Fibroblast of gingiva (primary cell): ENCODE results near the gene EN1.

Source experiments
- DNase-seq: peaks from one replicate; pipeline ENCODE4 v3.0.0-alpha.2; 2011; ENCODE audit warnings: low read depth

EN1 gene

DNA sequence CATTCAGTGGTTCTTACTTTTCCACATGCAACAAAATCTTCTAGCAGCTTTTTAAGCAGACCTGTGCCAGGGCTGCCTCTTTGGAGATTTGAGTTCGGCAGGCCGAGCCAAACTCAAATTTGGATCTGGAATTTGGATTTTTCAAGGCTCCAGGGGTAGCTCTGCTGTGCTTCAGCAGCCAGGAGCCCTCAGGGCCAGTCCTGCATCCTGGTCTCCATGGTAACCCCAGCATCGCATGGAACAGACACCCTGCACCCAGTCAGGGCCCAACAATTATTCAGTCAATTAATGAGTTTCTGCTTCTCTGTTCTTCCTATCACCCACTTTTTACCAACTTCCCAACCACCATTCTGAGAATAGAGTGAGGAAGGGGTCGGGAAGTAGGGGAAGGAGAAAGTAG is 30.0 kb downstream of the EN1 start:
- DNase-seq: no peak

DNA sequence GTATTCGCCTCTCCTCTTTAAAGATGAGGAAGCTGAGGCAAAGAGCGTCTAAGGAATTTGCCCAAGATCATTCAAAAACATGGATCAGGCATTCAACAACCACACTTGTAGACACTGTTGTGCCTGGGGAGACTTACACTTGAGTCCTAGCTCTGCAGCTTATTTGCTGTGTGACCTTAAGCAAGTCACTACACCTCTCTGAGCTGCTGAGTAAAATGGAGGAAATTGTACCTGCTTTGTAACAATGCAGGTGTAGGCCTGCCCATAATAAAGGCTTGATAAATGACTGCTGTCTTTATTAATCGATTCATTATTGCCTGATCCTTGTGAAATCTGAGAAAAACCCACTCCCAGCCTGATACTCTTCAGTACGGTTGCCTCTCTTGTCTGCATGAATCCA is 30.8 kb downstream of the EN1 start:
- DNase-seq: no peak

DNA sequence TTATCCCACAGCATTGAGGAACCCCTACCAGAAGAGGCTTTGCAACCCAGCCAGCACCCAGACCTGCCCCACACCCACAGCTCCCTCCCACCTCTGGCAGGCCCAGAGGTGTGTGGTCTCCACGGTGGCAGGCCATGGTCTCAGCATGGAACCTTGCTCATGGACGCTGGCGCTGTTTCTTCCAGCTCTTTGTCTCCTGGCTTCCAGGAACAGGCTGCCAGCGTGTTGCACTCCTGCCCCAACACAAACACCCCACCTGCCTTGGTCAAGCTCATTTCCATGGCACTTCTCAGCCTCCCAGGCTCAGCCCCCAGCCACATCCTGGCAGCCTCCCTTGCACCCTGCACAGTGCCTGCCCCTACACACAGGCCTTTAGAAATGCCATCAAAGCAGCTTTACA is 31.7 kb downstream of the EN1 start:
- DNase-seq: no peak

DNA sequence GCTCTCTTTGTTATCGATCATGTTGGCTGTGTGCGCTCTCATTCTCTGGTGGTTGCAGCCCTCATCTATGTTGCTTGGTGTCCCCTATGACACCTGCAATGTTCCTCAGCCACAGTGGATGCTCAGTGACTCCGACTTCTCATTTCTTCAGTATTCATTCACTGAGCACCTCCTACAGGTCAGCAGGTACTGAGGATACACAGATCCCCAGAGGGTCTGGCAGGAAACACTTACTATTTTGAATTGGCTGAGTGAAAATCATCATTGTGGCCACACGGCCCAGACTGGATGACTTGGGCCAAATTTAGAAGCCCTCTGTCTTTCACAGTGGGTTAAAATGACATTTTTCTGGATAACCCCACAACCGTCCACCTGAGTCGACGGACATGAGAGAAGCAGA is 32.1 kb downstream of the EN1 start:
- DNase-seq: no peak

DNA sequence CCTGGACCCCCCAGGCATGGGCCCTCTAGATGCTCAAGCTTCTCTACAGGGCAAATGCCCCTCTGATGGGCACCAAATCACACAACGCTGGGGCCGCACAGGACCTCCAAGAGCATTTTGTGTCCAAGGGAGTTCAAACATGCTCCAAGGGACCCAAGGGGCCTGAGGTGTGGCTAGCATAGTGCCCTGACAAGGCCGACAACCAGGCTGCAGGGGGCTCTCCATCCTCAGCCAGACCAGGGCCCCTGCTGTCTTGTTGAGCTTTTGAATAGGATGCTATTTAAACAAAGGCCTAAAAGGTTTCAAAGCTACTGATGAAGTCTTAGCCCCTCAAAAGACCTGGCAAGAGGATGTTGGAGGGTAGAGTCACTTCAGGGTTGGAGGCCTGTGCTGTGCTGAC is 33.1 kb downstream of the EN1 start:
- no peak for DNase-seq

DNA sequence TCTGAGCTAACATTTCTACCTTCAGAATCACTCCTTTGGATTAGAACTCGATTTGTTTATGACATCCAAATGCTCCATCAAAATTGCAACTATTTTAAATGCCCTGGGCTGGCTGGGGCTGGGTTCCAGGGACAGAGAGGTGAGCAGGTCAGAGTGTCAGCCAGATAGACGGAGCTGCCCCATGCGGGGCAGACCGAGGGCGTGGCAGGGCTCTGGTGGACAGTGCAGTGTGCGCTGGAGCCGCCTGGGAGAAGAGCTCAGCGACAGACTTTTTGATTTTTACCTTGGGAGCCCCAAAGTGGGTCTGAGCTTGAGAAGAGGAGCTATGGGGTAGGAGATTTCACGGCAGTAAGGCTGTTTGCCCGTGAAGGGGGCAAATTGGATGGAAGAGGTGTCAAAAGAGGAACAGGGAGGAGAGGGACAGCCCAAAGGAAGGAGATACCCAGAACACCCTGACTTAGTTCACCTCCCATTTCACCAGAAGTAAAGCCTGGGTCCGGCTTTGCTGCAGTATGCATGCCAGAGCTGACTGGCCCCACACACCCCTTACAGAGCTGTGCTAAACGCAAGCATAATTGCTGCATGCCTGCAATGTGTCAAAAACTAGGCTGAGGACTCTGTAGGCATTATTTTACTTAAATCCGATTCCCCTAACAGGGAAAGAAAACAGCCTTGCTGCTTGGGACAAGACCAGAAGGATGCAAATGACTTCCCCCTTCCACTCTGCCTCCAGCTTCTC is 33.7 kb downstream of the EN1 start:
- no peak for DNase-seq

DNA sequence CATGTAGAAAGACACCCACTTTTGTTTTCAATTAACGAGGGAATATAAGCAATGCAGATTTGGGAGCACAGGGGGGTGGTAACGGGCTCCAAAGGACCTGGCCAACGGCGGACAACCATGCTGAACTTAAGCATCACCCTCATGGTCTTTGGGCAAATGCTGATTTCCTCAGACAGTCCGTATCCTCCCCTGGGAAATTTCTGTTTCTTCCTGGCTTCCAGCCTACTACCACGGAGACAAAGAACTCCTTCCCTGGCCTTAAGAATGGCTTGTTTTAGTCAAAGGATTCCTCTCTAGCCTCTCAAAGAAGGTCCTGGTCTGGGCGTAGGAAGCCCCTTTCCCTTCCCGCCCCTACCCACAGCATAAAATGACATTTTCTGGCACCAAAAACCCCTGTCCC is 34.3 kb downstream of the EN1 start:
- no peak for DNase-seq

DNA sequence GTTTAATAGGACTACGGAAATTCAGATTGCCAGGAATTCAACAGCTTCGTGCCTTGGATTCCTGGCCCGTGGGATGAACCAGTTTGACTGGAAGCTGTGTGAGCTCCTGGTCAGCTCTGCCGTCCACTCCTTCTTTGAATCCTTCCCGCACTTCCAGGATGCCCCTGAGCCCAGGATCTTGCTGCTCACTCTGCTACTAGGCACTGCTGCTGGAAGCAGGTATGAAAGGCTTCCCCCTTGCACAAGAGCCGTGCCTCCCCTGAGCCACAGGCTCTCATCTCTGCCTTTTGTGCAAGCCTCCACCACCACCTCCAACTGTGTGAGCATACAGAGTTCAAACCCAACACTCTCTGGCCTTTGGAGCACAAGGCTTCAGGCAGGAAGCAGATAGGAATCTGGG is 34.9 kb downstream of the EN1 start:
- no peak for DNase-seq

DNA sequence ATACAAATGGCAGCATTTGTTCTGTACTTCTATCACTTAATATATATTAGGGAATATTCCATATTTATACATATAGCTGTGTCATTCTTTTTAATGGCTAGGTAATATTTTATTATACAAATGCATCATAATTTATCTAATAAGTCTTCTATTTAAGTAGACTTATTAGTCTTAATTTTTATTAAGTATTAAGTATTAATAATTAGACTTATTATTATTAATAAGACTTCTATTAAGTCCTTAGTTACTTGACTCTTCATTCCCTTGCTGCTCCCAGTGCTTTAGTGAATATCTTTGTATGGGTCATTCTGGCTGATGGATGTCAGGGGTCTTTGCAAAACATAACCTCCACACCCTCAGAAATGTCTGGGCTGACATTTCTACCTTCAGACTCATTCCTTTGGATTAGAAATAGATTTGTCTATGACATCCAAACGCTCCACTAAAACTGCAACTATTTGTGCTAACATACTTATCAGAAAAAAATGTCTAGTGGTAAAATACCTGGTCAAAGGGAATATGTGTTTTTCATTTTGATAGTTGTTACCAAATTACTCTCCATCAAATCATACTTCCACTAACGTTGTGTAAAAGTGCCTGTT is 35.8 kb downstream of the EN1 start:
- DNase-seq: no peak

DNA sequence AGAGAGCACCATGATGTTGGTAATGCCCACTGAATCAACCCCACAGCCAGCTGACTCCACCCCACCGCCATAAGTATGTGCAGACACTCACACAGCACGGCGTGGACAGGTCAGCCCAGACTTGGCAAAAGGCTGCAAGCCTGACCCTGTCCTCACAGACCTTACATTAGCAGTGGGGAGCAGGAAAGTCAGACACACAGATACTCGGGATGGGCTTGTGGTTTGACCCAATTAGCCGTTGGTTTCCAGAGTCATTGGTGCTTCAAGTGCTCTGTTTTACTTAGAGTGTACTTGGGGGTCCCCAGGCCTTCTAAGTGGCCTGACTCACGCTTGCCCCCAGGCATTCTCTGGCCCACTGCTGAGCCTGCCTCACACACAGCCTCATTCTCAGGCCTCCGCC is 36.7 kb downstream of the EN1 start:
- DNase-seq: no peak

DNA sequence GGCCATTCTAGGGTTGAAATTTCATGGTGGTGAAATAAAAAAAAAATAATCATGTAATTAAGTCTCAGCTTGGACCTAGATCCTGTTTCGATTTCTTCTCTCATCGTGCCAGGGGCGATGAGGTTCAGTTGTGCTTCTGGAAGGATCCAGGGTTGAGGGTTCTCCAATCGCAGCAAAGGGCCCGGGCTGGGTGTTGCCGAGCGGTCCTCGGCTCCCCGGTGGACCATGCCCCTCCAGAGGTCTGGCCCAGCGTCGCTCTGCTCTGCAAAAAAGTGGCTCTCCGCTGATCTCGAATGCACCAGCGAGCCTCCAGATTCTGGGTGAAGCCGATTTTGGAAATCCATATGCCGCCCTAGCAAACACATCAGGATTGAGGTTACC is 39.0 kb downstream of the EN1 start:
- DNase-seq: peak; percentile 6

DNA sequence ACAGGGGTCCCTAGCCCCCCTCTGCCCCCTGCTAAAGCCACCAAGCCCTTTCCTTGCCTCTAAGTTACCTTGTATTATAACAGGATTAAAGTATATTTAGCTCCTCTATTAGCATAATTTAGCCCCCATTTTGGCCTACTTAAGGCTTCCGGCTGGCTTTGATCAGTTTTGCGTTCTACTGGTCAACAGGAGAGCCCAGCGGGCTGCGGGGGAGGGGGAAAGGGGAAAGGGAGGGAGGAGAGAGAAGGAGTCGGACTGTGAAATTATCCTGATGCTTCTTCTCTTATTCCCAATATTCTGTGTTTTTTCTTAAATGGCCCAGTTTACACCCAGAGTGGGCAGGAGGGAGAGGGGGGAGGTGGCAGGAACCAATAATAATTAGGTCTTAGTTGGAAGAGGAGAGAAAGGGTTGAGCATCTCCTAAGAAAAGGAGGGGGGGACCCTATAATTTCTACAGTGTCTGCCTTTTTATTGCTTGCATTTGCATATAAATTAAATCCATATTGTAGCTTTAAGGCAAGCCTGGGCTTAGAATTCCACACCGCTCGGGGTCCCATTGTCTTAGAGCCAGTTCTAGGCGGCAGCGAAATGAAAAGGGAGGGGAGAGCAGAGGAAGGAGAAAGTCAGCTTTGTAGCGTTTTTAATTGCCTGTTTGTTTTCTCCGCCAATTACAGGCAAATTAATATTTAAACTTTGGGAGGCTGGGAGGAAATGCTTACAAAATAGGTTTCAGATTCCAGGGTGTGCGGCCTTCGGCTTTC is 39.6 kb downstream of the EN1 start:
- DNase-seq: no peak

DNA sequence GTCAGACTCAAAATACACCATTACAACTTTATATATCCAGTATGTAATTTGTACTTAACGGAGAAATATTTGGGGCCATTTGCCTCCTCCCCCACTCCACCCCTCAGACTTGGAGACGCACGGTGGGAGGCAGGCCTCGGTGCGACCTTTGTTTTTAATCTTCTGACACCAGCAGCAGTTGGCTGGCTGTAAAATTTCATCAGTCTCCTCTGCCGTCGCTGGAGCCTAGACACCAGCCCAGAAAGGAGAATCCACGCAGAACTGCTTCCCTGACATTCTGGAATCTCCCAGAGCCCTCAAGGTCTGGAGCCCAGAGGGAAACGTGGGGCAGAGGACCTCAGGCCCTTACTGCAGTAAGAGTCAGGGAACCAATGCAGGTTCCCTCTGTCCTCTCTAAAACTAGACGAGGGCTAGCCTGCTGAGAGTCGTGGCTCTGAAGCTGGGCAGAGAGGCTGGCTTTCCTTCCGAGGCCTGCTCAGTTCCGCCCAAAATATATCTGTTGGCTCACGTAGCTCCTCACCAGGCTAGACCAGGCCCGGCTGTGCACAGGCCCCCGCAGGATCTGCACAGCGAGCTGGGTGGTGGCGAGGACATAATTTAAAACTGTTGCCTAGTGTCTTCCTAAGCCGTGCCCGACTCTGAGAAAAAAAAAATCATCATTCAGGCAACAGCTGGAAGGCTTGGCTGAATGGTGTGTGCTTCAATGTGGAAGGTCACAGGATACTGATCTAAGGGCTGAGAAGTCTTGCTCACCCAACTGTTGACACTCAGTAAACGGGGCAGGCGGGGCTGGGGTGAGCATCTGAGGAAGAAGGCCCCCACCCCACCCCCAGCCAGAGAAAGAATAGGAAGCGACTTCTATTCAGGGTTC is 40.4 kb downstream of the EN1 start:
- no peak for DNase-seq

DNA sequence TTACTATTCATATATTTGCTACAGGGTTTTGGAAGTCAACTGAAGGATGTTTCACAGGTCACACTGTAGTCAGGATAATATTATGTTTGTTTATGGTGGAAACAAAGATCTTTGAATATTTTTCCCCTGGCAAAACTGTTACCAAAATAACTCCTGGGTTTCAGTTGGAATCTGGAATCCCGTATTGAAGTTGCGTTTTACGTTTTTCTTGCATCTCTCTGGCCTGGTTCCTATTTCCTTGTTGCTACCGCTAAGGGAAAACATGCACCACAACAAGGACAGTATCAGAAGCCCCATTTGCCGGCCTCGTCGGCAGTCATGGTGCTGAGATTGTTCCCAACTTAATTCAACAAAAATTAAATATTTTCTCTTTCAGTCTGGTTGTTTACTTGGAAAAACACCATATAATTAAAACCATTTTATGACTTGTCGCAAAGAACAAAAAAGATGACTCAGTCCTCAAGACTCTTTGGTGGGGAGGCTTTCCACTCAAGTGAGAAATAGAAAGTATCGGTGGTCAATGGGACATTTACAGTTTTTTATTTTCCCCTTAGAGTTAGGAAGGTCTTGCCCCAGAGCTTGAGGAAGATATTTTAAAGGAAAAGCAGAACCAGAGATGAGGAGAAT is 42.3 kb downstream of the EN1 start:
- peak; percentile 72 for DNase-seq

DNA sequence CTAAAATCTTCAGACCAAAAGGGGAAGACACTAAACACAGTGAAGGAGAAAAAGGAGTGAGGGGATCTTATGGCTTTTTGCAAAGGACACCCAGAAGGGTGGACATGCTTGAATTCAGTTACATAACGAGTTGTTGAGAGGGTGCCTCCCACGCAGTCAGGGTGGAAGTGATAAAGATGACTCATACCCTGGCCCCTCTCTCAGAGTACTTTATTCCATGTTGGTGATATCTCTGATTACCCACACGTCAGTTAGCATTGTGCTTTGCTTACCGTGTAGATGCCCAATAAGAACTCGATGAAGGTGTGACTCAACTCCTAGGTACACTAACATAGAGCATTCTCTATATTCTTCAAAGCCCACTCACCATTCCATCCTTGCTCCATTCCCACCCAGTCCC is 44.4 kb downstream of the EN1 start:
- no peak for DNase-seq

DNA sequence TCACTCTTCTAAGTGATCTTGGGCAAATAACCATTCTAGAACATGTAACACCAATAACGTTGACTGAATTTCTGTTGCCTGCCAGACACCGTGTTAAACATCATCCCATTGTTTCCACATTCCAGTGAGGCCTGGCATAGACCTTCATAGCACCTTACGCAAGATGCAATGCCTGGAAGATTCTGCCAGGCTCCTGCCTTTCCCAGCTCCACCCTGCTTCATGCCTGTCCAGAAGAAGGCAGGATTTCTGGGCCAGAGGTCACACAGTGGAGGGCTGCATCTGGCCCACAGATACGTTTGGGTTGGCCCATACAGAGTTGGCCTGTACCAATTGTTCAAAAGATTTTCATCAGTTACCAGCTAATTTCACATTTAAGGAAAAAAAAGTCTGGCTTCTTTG is 46.3 kb downstream of the EN1 start:
- peak; percentile 55 for DNase-seq

DNA sequence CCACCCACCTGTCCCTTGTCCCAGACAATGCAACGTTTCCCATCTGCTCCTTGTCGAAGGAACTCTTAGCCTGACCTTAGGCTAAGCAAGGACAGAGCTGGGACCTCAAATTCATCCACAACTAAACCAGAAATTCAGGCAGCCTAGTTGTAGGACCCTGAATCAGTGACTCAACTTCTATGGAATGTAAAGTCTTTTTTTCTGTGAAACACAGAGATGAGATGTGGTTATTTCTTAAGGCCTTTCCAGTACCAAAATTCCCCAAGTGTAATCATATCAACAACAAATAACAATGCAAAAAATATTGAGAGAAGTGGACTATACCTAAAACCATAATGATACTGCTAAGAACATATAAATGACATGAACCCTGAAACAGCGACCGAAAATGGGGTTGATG is 46.7 kb downstream of the EN1 start:
- DNase-seq: no peak

DNA sequence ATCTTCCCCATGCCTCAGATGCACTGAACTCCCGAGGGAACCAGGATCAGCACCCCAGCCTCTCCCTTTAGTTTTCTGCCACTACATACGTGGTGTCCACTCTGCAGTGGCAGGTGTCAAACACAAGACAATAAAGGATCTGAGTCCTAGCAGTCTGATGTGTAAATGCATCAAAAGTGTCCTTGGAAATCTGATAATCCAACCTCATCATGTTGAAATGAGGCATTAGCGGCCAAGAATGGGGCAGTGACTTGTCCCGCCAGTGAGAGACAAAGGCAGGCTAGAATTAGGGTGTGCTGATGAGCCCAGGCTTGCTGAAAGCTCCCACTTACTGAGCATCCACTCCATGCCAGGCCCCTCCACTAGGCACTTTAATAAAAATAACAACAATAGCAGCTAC is 52.9 kb downstream of the EN1 start:
- DNase-seq: no peak
